Ammon's horn (tissue), 1 donor: ENCODE results near the gene CA5A.
"Not testable (repeated sequence)": the region's sequence is repeated elsewhere in the genome, so short reads cannot be mapped to it uniquely, and the experiment has no call there.

ENCODE experiments used
- DNase-seq: peaks from one replicate; pipeline ENCODE4 v3.0.0-alpha.2; 2016; ENCODE audit warnings: low spot score

Gene CA5A

DNA sequence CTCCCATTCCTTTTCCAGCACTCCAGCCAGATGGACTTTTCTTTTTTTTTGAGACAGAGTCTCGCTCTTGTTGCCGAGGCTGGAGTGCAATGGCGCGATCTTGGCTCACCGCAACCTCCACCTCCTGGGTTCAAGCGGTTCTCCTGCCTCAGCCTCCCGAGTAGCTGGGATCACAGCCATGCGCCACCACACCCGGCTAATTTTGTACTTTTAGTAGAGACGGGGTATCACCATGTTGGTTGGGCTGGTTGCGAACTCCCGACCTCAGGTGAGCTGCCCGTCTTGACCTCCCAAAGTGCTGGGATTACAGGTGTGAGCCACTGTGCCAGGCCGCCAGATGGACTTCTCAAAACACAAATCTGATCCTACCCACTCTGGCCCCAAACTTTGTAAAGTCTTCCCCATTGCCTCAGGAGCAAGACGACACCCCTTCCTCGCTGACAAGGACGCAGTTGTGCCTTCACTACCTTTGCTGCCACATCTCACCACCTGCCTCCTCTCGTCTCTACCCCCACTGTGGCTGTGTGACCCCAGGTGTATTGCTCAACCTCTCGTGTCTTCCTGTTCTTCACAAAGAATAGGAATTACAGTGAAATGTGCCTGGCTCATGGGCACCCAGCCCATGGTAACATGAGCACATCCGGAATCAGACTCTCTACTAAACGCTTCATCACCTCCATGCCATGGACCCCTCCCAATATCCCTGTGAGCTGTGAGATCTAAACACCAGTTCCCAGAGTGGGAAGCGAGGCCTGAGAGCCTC is 11.2 kb upstream of the CA5A start:
- DNase-seq: no peak

- DNase-seq: no peak
Measured at GRCh38 chr16:87946596-87947347, 10.4 kb upstream of the CA5A start.

DNA sequence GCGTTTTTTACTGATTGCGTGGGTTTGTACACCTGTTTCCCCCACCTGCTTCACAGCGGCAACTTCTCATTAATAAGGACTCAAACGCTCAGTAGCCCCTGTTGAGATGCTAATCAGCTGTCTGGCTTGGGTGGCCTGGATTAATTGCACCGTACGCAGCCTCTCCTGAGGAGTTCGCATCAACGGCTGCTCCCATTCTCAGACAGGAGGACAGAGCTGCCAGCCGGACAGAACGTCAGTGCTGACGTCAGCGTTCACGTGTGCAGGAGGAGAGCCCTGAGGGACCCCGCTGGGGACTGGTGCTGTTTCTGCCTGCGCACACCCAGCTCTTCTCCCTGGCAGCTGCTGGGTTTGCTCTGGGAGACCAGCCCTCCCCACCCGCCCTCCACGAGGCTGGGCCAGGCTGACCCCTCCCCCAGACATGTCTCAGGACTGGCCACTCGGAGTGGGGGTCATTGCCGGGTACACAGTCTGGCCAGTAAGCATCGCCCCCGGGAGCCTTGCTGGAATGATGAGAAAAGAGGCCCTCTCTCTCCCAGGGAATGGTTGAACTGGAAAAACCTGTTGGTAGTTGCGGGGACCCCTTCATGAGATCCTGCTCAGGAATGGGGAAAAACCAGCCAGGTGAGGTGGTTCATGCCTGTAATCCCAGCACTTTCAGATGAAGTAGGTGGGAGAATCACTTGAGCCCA is 9.2 kb upstream of the CA5A start:
- DNase-seq: peak; percentile 93

DNA sequence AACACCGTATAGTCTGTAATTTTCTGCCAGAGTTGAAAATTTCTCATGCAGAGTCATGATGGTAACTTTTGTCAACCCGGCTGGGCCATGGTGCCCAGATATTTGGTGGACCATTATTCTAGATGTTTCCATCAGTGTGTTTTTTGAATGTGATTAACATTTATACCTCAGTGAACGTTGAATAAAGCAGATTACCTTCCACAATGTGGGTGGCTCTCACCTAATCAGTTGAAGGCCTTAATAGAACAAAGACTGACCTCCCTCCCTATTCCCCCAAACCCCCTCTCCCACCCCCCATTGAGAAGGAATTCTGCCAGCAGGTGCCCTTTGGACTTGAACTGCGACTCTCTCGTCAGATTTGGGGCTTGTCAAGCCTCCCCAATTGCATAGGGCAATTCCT is 6.4 kb upstream of the CA5A start:
- DNase-seq: no peak

DNA sequence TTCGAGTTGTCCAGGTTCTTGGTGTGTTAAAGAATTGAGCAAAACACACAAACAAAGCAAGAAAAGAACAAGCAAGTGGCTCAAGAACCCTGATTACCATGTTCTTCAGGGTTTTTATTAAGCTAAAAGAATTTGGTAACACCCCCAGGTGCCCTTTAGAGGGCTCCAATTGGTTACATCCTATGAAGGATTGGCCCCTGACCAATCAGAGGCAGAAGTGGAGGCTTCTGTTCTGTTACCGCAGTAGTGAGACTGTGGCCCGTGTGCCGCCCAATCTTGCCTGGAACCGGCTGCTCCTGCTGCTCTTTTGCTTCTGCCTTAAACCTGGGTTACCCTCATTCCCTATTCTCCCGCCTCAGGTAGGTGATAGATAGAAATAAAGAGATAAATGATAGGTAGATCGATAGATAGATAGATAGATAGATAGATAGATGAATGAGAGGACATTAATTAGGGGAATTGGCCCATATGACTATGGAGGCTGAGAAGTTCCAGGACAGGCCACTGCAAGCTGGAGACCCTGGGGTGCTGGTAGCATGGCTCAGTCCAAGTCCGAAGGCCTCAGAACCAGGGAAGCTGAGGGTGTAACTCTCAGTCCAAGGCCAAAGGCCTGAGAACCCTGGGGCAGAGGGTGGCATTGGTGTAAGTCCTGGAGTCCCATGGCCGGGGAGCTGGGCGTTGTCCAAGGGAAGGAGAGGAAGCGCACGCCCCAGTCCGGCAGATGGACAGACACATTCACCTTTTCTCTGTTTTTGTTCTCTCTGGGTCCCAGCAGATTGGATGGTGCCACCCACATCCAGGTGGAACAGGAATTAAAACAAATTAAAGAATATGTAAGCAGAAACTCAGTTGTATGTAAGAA is 3.5 kb upstream of the CA5A start:
- no peak for DNase-seq

GRCh38 chr16:87938412-87938949 is 2.2 kb upstream of the CA5A start:
- no peak for DNase-seq

DNA sequence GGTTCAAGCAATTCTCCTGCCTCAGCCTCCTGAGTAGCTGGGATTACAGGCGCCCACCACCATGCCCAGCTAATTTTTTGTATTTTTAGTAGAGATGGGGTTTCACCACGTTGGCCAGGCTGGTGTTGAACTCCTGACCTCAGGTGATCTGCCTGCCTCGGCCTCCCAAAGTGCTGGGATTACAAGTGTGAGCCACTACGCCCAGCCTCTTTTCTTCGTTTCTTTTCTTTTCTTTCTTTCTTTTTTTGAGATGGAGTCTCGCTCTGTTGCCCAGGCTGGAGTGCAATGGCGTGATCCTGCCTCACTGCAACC is 858 bp upstream of the CA5A start:
- not testable (repeated sequence) for DNase-seq

- DNase-seq: not testable (repeated sequence)
Measured at GRCh38 chr16:87936016-87936374, 334 bp downstream of the CA5A start.

DNA sequence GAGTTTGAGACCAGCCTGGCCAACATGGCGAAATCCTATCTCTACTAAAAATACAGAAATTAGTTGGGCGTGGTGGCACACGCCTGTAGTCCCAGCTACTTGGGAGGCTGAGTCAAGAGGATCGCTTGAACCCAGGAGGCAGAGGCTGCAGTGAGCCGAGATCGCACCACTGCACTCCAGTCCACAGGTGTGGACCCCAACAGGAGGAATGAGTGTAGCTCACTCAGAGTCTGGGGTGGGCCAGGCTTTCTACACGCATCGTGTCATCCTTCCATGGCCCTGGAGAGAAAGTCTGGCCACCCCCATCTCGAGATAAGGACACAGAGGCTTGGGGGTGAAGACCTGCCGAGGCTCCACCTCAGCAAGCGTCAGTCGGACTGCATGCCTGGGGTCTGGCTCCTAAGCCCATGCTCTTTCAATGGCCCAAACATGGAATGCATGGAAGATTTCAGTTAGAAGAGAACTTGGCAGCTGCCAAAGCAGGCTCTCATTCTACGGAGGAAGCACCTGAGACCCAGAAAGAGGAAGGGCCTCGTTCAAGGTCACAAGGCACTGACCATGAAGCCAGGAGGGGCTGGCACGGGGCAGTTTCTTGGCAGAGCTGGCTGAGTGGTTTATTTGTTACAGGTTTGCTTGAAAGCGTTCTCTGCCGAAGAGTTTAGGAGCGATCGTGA is 1.4 kb downstream of the CA5A start:
- not testable (repeated sequence) for DNase-seq

DNA sequence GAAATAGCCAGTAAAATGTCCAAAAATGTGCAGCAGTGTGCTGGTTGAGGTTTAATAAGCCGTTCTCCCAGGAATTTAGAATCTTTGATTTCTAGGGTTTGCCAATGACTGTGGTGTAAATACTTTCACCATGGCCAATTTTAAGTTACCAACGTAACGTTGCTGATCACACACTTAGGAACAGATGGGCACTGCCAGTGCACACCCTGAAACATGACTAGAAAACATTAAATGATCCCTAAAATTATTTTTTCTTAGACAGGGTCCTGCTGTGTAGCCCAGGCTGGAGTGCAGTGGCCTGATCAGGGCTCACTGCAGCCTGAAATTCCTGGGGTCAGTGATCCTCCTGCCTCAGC is 3.2 kb downstream of the CA5A start:
- DNase-seq: no peak

- not testable (repeated sequence) for DNase-seq
Measured at GRCh38 chr16:87932475-87933139, 3.7 kb downstream of the CA5A start.

- DNase-seq: no peak
Measured at GRCh38 chr16:87931504-87931903, 4.8 kb downstream of the CA5A start.

GRCh38 chr16:87930456-87930855 is 5.9 kb downstream of the CA5A start:
- no peak for DNase-seq

DNA sequence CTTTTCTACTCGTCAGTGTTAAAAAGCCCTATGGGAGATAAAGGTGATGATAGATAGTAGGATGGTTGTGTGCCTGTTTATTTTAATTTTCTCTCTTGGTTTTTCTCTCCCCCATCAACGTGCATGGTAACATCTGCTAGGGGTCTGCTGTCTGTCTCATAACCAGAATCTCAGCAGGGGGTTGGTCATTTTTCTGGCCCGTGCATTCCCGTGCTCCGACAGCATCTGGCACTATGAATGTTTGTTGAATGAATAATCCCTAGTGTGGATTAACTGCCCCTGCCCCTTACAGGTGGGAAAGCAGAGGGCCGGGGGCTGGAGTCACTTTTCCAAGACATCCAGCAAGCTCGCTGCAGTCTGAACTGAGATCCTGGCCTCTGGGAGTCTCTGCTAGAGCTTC is 6.3 kb downstream of the CA5A start:
- DNase-seq: no peak

GRCh38 chr16:87927195-87927562 is 9.2 kb downstream of the CA5A start:
- DNase-seq: no peak

DNA sequence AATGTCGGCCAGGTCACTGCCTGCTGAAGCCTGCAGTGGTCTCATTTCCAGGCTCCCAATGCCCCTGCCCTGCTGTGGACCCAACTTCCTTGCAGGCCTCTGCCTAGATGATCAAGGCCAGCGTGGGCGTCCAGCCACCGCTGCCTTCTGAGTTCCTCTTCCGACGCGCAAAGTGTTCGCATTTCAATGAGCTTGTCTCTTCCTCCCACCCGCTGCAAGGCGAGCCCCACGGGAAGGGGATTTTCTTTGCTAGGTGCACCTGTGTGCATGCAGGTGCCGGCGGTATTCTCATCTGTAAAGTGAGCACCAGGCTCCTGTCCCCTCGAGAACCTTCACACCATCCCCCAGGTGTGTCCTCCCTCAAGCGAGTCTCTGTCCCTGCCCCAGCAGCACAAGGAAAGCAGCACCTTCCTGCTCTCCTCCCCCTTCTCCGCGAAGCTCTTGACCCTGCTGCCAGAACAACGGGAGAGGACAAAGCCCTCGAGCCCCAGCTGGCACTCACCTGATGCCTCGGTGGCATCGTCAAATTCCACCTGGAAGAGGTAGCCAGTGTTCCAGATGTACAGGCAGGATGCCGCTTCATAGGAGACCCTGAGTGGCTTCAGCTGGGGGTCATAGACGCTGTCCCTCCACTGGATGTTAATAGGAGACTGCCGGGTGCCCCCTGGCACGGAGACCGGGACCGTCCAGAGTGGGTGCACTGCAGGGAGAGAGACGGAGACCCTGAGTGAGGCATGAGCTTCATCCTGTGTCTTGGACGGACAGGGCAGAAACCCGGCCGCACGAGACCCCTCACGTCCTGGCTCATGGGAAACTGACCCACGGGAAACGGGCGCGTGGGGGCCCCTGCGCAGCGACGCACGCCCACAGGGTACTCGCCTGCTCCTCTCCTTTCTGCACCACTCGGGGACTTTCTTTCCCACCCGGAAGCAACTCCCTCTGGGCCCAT is 9.8 kb downstream of the CA5A start:
- no peak for DNase-seq

- no peak for DNase-seq
Measured at GRCh38 chr16:87924811-87925670, 11.3 kb downstream of the CA5A start.

DNA sequence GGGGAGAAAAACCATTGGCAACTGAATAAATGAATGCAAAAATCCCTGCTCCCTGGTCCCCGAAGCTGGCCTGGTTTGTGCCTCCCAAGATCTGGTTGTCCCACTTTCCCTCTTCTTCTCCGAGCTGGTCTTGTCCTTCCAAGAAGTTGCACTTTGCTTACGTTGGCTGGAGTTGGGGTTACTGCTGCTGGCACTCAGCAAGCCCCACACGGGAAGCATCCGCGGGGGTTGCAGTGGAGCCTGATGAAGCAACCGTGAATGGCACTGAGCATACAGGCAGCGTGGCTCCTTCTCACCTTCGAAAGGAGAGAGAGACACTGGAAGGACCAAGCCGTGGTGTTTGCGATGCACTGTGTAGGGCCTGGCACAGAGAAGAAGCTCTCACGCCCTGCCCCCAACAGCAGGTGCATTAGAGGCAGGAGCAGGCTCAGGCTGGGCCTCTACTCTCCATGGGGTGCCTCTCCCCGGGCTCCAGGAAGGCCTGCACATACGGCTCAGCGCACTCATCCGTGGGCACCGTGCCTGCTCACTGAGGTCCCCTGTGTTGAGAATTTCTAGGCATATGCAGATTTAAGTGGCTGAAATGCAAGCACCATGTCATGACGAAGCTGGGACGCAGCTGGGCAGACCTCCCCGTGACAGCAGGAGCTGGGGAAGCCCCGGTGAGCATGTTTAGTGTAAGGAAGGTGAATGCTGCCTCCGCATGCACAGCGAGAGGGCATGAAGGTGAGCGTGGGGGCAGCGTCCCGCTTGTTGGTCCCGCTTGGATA is 12.1 kb downstream of the CA5A start:
- DNase-seq: no peak
